Trophoblast cell (in vitro differentiated cells and primary cell): ENCODE data around the gene CFAP97.
A peak's percentile ranks its signal among the peaks of the same experiment; 100 is the strongest.

ENCODE experiments used
- DNase-seq, 2 donors: peaks; one replicate each; pipeline ENCODE4 v3.0.0-alpha.2; 2016
- H2AFZ ChIP-seq: 2 replicates; pipeline ENCODE4 v1.6.1; 2013; ENCODE audit warnings: low read length, moderate library complexity, mild to moderate bottlenecking; ENCODE audit not compliant: insufficient read depth, poor library complexity
- H2AK5ac ChIP-seq: 2 replicates; pipeline ENCODE4 v1.6.1; 2013; ENCODE audit warnings: mild to moderate bottlenecking, low read length
- H2BK120ac ChIP-seq: 2 replicates; pipeline ENCODE4 v1.6.1; 2013; ENCODE audit warnings: low read length, mild to moderate bottlenecking, moderate library complexity; ENCODE audit not compliant: insufficient read depth, poor library complexity
- H2BK12ac ChIP-seq: 2 replicates; pipeline ENCODE4 v1.6.1; 2013; ENCODE audit warnings: mild to moderate bottlenecking, low read length, moderate library complexity
- H2BK5ac ChIP-seq: 2 replicates; pipeline ENCODE4 v1.6.1; 2013; ENCODE audit warnings: low read length, low read depth, moderate library complexity, mild to moderate bottlenecking; ENCODE audit not compliant: poor library complexity
- H3K14ac ChIP-seq: 2 replicates; pipeline ENCODE4 v1.6.1; 2013; ENCODE audit warnings: mild to moderate bottlenecking, low read length
- H3K18ac ChIP-seq: 2 replicates; pipeline ENCODE4 v1.6.1; 2013; ENCODE audit warnings: mild to moderate bottlenecking, low read length
- H3K23ac ChIP-seq: 2 replicates; pipeline ENCODE4 v1.6.1; 2013; ENCODE audit warnings: low read length
- H3K27ac ChIP-seq: 2 replicates; pipeline ENCODE4 v1.5.1; 2013; ENCODE audit warnings: low read depth, mild to moderate bottlenecking, inconsistent platforms, low read length, moderate library complexity
- H3K27me3 ChIP-seq: 2 replicates; pipeline ENCODE4 v1.6.1; 2013; ENCODE audit warnings: inconsistent platforms, mild to moderate bottlenecking, low read length, moderate library complexity; ENCODE audit not compliant: insufficient read depth
- H3K36me3 ChIP-seq, 2 experiments: 1 replicate in 1 of 2; 2 replicates in 1 of 2; pipeline ENCODE4 v1.6.1; 2013; ENCODE audit warnings: low read length in 2 of 2, mild to moderate bottlenecking in 2 of 2, moderate library complexity in 1 of 2; ENCODE audit not compliant: insufficient read depth in 2 of 2, control insufficient read depth in 1 of 2
- H3K4ac ChIP-seq: 2 replicates; pipeline ENCODE4 v1.6.1; 2013; ENCODE audit warnings: low read depth, mild to moderate bottlenecking, low read length, moderate library complexity
- H3K4me1 ChIP-seq, 2 experiments: 1 replicate in 1 of 2; 2 replicates in 1 of 2; pipeline ENCODE4 v1.6.1; 2013; ENCODE audit warnings: low read length in 2 of 2, mild to moderate bottlenecking in 2 of 2, moderate library complexity in 1 of 2; ENCODE audit not compliant: insufficient read depth in 2 of 2, control insufficient read depth in 1 of 2
- H3K4me2 ChIP-seq: 2 replicates; pipeline ENCODE4 v1.6.1; 2013; ENCODE audit warnings: inconsistent platforms, mild to moderate bottlenecking, low read length, moderate library complexity
- H3K4me3 ChIP-seq: 2 replicates; pipeline ENCODE4 v1.5.1; 2013; ENCODE audit warnings: mild to moderate bottlenecking, low read depth, low read length, inconsistent platforms
- H3K79me1 ChIP-seq: one replicate; pipeline ENCODE4 v1.6.1; 2013; ENCODE audit warnings: low read length
- H3K79me2 ChIP-seq: 2 replicates; pipeline ENCODE4 v1.6.1; 2013; ENCODE audit warnings: low read length, mild to moderate bottlenecking; ENCODE audit not compliant: control insufficient read depth, insufficient read depth, poor library complexity
- H3K9ac ChIP-seq: 2 replicates; pipeline ENCODE4 v1.6.1; 2013; ENCODE audit warnings: mild to moderate bottlenecking, low read length
- H3K9me3 ChIP-seq: 2 replicates; pipeline ENCODE4 v1.6.1; 2013; ENCODE audit warnings: low read depth, mild to moderate bottlenecking, control low read depth, inconsistent platforms, low read length; ENCODE audit not compliant: insufficient read depth
- H4K12ac ChIP-seq: 2 replicates; pipeline ENCODE4 v1.6.1; 2013; ENCODE audit warnings: low read depth, mild to moderate bottlenecking, low read length, moderate library complexity
- H4K8ac ChIP-seq: 2 replicates; pipeline ENCODE4 v1.6.1; 2013; ENCODE audit warnings: low read depth, mild to moderate bottlenecking, low read length, moderate library complexity
- H4K91ac ChIP-seq: one replicate; pipeline ENCODE4 v1.6.1; 2013; ENCODE audit warnings: low read depth, mild to moderate bottlenecking, low read length, moderate library complexity
- WGBS: extraction: QIAGEN DNeasy Blood & Tissue Kit; methylation state at CpG from one replicate; pipeline ENCODE4 v1.1.7; 2013; ENCODE audit warnings: missing lambda C conversion rate; ENCODE audit not compliant: insufficient read length, insufficient coverage; ENCODE audit errors: extremely low coverage; 5-methylcytosine and 5-hydroxymethylcytosine counted together

Gene CFAP97

GRCh38 chr4:185134307-185134869, 69.4 kb downstream of the CFAP97 start:
- no peaks in the 10 kb centered on the region for H3K27me3 ChIP-seq
- H2AK5ac ChIP-seq: no peak overlapping the region
- no peak overlapping the region for H3K4ac ChIP-seq
- H3K14ac ChIP-seq: no peak overlapping the region
- H4K91ac ChIP-seq: no peak overlapping the region
- DNase-seq: peak in 1 of 2 donors; percentile 80
- H3K18ac ChIP-seq: no peak overlapping the region
- no peak overlapping the region for H3K4me2 ChIP-seq
- H3K4me3 ChIP-seq: no peak overlapping the region
- H3K27ac ChIP-seq: no peak overlapping the region
- no peak overlapping the region for H3K23ac ChIP-seq
- H2AFZ ChIP-seq: no peak overlapping the region
- H4K8ac ChIP-seq: no peak overlapping the region
- H3K79me1 ChIP-seq: no peaks in the 10 kb centered on the region
- no peak overlapping the region for H4K12ac ChIP-seq
- H3K9ac ChIP-seq: no peak overlapping the region
- no peak overlapping the region for H2BK12ac ChIP-seq
- H2BK120ac ChIP-seq: no peak overlapping the region
- H3K36me3 ChIP-seq: no peaks in the 10 kb centered on the region
- H2BK5ac ChIP-seq: no peak overlapping the region
- H3K4me1 ChIP-seq: no peaks in the 10 kb centered on the region
- no CpG with 5 or more reads among the region's 3 CpGs for WGBS
- H3K9me3 ChIP-seq: no peaks in the 10 kb centered on the region
- no peaks in the 10 kb centered on the region for H3K79me2 ChIP-seq

GRCh38 chr4:185128272-185129119, 75.3 kb downstream of the CFAP97 start:
- Histone ChIP-seq H3K18ac (no peak overlapping the region), H4K8ac (no peak overlapping the region), H3K27ac (no peak overlapping the region), H3K79me1 (no peaks in the 10 kb centered on the region), H3K4me2 (peak overlapping the region; percentile 97), H3K14ac (no peak overlapping the region), H3K23ac (no peak overlapping the region), H3K4ac (no peak overlapping the region), H2AFZ (peak overlapping the region; percentile 61), H4K91ac (no peak overlapping the region), H3K79me2 (no peaks in the 10 kb centered on the region), H3K9ac (no peak overlapping the region), H2BK12ac (no peak overlapping the region), H3K9me3 (no peaks in the 10 kb centered on the region), H2BK120ac (no peak overlapping the region), H3K4me3 (peak overlapping the region; percentile 59), H3K27me3 (peaks cover 3% of the 10 kb centered on the region), H2AK5ac (no peak overlapping the region), H3K4me1 (peaks cover 3 to 9% of the 10 kb centered on the region in 2 experiments), H2BK5ac (no peak overlapping the region), H3K36me3 (no peaks in the 10 kb centered on the region), H4K12ac (no peak overlapping the region)
- no CpG with 5 or more reads among the region's 74 CpGs for WGBS
- DNase-seq: peak; percentile 59 to 65

- peaks cover 3 to 9% of the 10 kb centered on the region in 2 experiments for H3K4me1 ChIP-seq
- no peaks in the 10 kb centered on the region for H3K9me3 ChIP-seq
- no peaks in the 10 kb centered on the region for H3K79me1 ChIP-seq
- peak overlapping the region; percentile 52 for H2AFZ ChIP-seq
- H3K23ac ChIP-seq: no peak overlapping the region
- no peaks in the 10 kb centered on the region for H3K79me2 ChIP-seq
- H3K27me3 ChIP-seq: peaks cover 3% of the 10 kb centered on the region
- no peak overlapping the region for H3K4ac ChIP-seq
- no peaks in the 10 kb centered on the region for H3K36me3 ChIP-seq
- WGBS: no CpG with 5 or more reads among the region's 64 CpGs
- H3K18ac ChIP-seq: no peak overlapping the region
- H2BK120ac ChIP-seq: no peak overlapping the region
- H4K8ac ChIP-seq: peak overlapping the region; percentile 41
- peak overlapping the region; percentile 97 for H3K4me2 ChIP-seq
- H2BK12ac ChIP-seq: no peak overlapping the region
- no peak overlapping the region for H2BK5ac ChIP-seq
- peak overlapping the region; percentile 49 for H3K4me3 ChIP-seq
- H4K91ac ChIP-seq: no peak overlapping the region
- H4K12ac ChIP-seq: no peak overlapping the region
- no peak overlapping the region for H2AK5ac ChIP-seq
- H3K14ac ChIP-seq: no peak overlapping the region
- no peak overlapping the region for H3K27ac ChIP-seq
- peak in 1 of 2 donors; percentile 37 for DNase-seq
- no peak overlapping the region for H3K9ac ChIP-seq
Observed at GRCh38 chr4:185127021-185127925, 76.5 kb downstream of the CFAP97 start.

DNA sequence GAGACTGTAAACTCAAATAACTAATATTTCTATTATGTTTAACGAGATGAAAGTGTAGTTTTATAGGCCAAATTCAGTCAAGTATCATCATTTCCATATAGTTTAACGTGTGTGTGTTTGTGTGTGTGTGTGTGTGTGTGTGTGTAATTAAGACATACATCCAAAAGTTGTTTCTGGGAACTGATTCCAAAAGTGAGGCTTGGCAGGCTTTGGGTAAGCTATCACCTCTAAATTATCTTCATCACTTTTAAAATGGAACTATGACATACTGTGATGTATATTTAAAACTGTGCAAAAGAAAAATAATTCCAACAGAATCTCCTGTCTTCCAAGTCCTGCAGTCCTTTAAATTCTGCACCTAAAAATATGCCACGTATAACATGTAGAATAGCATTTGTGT, 79.8 kb downstream of the CFAP97 start:
- no peak for DNase-seq
- H3K4me1 ChIP-seq: peaks cover 3 to 13% of the 10 kb centered on the region in 2 experiments
- H3K27ac ChIP-seq: no peak overlapping the region
- H3K18ac ChIP-seq: no peak overlapping the region
- no peak overlapping the region for H3K4me3 ChIP-seq
- H2BK5ac ChIP-seq: no peak overlapping the region
- H2AK5ac ChIP-seq: no peak overlapping the region
- H2BK12ac ChIP-seq: no peak overlapping the region
- no peak overlapping the region for H3K4me2 ChIP-seq
- H3K23ac ChIP-seq: no peak overlapping the region
- H3K79me2 ChIP-seq: no peaks in the 10 kb centered on the region
- H4K8ac ChIP-seq: no peak overlapping the region
- no peak overlapping the region for H2BK120ac ChIP-seq
- WGBS: no CpG with 5 or more reads among the region's 3 CpGs
- H3K14ac ChIP-seq: no peak overlapping the region
- H3K9ac ChIP-seq: no peak overlapping the region
- H4K91ac ChIP-seq: no peak overlapping the region
- no peaks in the 10 kb centered on the region for H3K79me1 ChIP-seq
- H3K9me3 ChIP-seq: no peaks in the 10 kb centered on the region
- peaks cover 3% of the 10 kb centered on the region for H3K27me3 ChIP-seq
- no peak overlapping the region for H2AFZ ChIP-seq
- H3K4ac ChIP-seq: no peak overlapping the region
- no peaks in the 10 kb centered on the region for H3K36me3 ChIP-seq
- no peak overlapping the region for H4K12ac ChIP-seq
